ENCODE data around the gene MPP7. TPM values are rescaled to one million over a fixed set of nuclear protein-coding genes. Genes with fewer than 3 reads are reported as not detected.
A peak's percentile ranks its signal among the peaks of the same experiment; 100 is the strongest.

The MPP7 gene
- total RNA-seq, 4 donors from 2014 or later, result 3.8 to 10.7 (median 6.4) TPM

- no peaks in the 10 kb centered on the region for H3K36me3 ChIP-seq
- in situ Hi-C loops (cut with MboI; ENCODE audit: low sequenced_read_pairs in 4 of 4), result no loop called here
- H3K27me3 ChIP-seq, result no peaks in the 10 kb centered on the region
- DNase-seq (no peak), ATAC-seq (peak in 1 of 2 donors; percentile 65)
- intact Hi-C loops (cut with DNase I; ENCODE audit: low total_unique reads), result no loop called here
- no peak overlapping the region for H3K27ac ChIP-seq
- H3K4me3 ChIP-seq, result no peak overlapping the region
- H3K4me1 ChIP-seq, result peaks cover 3 to 28% of the 10 kb centered on the region in 2 donors
- no peaks in the 10 kb centered on the region for H3K9me3 ChIP-seq
- TF ChIP-seq CTCF (IDR thresholded peaks at IDR 0.05 in 4 of 5, conservative IDR thresholded peaks at IDR 0.05 in 1 of 5) (no peak), POLR2A (IDR thresholded peaks at IDR 0.05) (no peak)
Measured at GRCh38 chr10:28291881-28292297, 11.0 kb downstream of the MPP7 start.

GRCh38 chr10:28285816-28286215 is 17.0 kb downstream of the MPP7 start:
- H3K27me3 ChIP-seq, result no peaks in the 10 kb centered on the region
- TF ChIP-seq CTCF (IDR thresholded peaks at IDR 0.05 in 4 of 5, conservative IDR thresholded peaks at IDR 0.05 in 1 of 5) (no peak), POLR2A (IDR thresholded peaks at IDR 0.05) (no peak)
- ATAC-seq (no peak), DNase-seq (no peak)
- H3K4me1 ChIP-seq, result peaks cover 18% of the 10 kb centered on the region in 2 donors
- no peaks in the 10 kb centered on the region for H3K9me3 ChIP-seq
- no peak overlapping the region for H3K4me3 ChIP-seq
- H3K36me3 ChIP-seq, result no peaks in the 10 kb centered on the region
- intact Hi-C loops (cut with DNase I; ENCODE audit: low total_unique reads) (no loop called here), in situ Hi-C loops (cut with MboI; ENCODE audit: low sequenced_read_pairs in 4 of 4) (no loop called here)
- H3K27ac ChIP-seq, result no peak overlapping the region

GRCh38 chr10:28284126-28284525 is 18.7 kb downstream of the MPP7 start:
- peaks cover 28 to 29% of the 10 kb centered on the region in 2 donors for H3K4me1 ChIP-seq
- H3K27ac ChIP-seq, result no peak overlapping the region
- H3K4me3 ChIP-seq, result no peak overlapping the region
- no peaks in the 10 kb centered on the region for H3K27me3 ChIP-seq
- TF ChIP-seq POLR2A (IDR thresholded peaks at IDR 0.05), result no peak
- TF ChIP-seq CTCF (IDR thresholded peaks at IDR 0.05 in 4 of 5, conservative IDR thresholded peaks at IDR 0.05 in 1 of 5), result no peak
- in situ Hi-C loops (cut with MboI; ENCODE audit: low sequenced_read_pairs in 4 of 4), result no loop called here
- H3K36me3 ChIP-seq, result no peaks in the 10 kb centered on the region
- no peak for DNase-seq
- no peaks in the 10 kb centered on the region for H3K9me3 ChIP-seq
- intact Hi-C loops (cut with DNase I; ENCODE audit: low total_unique reads), result loop anchor here (5.0 kb wide), 1 partner anchor 43 kb away; no protein-coding TSS in a partner anchor
- no peak for ATAC-seq

- intact Hi-C loops (cut with DNase I; ENCODE audit: low total_unique reads), result loop anchor here (5.0 kb wide), 1 partner anchor 44 kb away; no protein-coding TSS in a partner anchor
- ATAC-seq, result no peak
- TF ChIP-seq POLR2A (IDR thresholded peaks at IDR 0.05) (no peak), CTCF (IDR thresholded peaks at IDR 0.05 in 4 of 5, conservative IDR thresholded peaks at IDR 0.05 in 1 of 5) (no peak)
- Histone ChIP-seq H3K9me3 (no peaks in the 10 kb centered on the region), H3K27me3 (no peaks in the 10 kb centered on the region), H3K36me3 (no peaks in the 10 kb centered on the region), H3K27ac (no peak overlapping the region), H3K4me1 (peaks cover 35 to 36% of the 10 kb centered on the region in 2 donors), H3K4me3 (no peak overlapping the region)
- in situ Hi-C loops (cut with MboI; ENCODE audit: low sequenced_read_pairs in 4 of 4), result no loop called here
- no peak for DNase-seq
Measured at GRCh38 chr10:28283251-28283650, 19.6 kb downstream of the MPP7 start.

GRCh38 chr10:28282336-28282735 is 20.5 kb downstream of the MPP7 start:
- no peak for ATAC-seq
- in situ Hi-C loops (cut with MboI; ENCODE audit: low sequenced_read_pairs in 4 of 4), result no loop called here
- no peak for DNase-seq
- TF ChIP-seq POLR2A (IDR thresholded peaks at IDR 0.05) (no peak), CTCF (IDR thresholded peaks at IDR 0.05 in 4 of 5, conservative IDR thresholded peaks at IDR 0.05 in 1 of 5) (no peak)
- H3K9me3 ChIP-seq, result no peaks in the 10 kb centered on the region
- H3K36me3 ChIP-seq, result no peaks in the 10 kb centered on the region
- intact Hi-C loops (cut with DNase I; ENCODE audit: low total_unique reads), result loop anchor here (5.0 kb wide), 1 partner anchor 45 kb away; no protein-coding TSS in a partner anchor
- peak overlapping the region; percentile 8 to 72 (median 66) for H3K27ac ChIP-seq
- H3K27me3 ChIP-seq, result no peaks in the 10 kb centered on the region
- H3K4me3 ChIP-seq, result no peak overlapping the region
- peaks cover 44 to 46% of the 10 kb centered on the region in 2 donors for H3K4me1 ChIP-seq

All from gastrocnemius medialis (tissue), 4 donors.